T-helper 2 cell (primary cell): ENCODE measurements around the gene SOHLH2.

Experiments
- DNase-seq, 5 experiments: peaks; one replicate each; pipeline versions ENCODE4 v3.0.0 to v3.0.0-alpha.2; 2012 to 2022

The SOHLH2 gene

DNA sequence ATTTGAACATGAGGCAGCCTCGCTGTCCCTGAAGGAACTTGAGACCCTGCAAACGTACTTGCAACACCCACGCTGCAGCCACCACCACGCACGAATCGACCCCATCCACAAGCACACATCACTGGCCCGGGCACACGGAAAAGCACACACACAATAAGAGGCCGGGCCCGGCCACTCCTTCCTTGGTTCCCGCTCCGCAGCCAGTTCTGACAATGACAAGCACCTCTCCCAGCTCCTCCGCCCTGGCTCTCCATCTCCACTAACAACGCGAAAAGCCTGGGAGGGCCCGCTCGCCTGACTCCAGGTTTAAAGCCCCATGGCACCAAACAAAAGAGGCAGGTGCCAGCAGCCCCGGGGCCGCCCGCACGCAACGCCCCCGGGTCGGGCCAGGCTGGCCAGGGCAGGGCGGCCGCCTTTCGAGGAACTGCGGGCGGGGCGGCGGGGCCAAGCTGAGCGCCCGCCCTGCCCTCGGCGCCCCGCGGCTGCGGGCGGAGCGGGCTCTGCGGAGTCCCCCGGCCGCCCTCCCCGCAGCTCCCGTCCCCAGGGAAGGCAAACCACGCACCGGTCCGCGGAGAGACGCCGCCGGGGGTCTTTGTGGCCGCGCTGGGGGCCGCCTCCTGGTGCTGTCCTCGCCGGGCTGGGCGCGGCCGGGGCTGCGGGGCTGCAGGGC is 83.7 kb downstream of the SOHLH2 start:
- no peak for DNase-seq

DNA sequence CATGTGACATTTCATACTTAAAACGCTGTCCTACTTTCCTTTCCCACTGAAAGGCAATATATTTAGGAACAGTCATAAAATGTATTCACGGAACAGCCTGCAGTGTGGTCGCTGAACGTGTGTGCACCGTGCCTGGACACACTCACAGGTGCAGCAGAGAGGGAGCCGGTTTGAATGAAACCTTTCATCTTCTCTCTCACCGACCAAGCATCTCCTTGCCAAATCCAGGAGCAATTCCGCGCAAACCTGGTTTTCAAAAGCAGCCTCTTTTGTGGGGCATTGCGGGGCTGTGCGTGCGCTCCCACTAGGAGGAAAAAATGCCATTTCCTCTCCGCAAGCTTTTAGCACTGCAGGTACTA is 84.2 kb downstream of the SOHLH2 start:
- DNase-seq = no peak

DNA sequence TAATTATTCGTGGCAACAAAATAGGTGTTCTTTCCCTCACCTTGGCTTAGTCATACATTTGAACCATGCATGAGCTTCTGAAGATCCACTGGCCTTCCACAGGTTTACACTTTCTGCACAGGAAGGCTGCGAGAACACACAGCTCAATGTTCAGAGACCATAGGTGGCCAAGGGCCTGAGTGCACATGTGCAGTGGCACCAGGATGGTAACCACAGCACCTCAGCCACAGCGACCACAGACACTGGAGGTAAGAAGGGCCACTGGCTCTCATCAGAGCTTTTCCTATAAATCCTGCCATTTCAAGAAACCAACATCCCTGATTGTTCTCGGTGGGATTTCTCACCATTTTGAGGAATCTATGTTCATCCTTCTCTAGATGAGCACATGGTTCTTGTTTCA is 84.8 kb downstream of the SOHLH2 start:
- DNase-seq = no peak

DNA sequence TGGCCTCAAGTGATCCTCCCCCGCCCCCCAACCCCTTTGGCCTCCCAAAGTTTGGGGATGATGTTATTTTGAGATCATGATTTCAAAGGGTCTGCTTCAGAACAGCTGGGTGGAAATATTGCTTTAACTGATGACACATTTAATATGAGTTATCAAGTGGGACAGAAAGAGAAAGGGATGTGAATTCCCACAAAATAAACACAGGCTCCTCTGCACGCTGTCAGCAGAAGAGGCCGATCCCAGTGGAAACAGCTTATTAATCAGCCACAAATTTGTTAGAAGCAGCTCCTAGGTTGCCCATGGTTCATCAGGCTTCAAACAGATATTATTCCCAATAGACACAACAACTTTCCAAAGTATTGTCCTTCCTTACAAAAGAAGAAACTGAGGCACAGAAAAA is 87.9 kb downstream of the SOHLH2 start:
- no peak for DNase-seq

DNA sequence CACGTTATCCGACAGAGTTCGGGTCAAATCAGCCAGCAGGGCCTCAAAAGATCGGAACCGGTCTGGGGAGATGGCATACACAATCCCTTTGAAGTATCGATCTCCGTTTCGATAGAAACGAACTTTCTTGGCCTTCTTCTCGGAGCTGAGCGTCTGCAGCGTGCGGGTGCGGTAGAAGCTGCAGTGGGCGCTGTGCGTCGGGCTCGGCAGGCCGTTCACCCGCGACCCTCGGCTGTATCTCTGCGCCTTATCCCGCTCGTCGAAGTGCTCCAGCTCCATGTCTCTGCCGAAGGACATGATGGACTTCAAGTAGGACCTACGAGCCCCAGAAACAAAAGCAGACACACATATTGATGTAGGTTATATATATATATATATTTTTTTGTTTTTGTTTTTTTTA is 88.5 kb downstream of the SOHLH2 start:
- DNase-seq = no peak

DNA sequence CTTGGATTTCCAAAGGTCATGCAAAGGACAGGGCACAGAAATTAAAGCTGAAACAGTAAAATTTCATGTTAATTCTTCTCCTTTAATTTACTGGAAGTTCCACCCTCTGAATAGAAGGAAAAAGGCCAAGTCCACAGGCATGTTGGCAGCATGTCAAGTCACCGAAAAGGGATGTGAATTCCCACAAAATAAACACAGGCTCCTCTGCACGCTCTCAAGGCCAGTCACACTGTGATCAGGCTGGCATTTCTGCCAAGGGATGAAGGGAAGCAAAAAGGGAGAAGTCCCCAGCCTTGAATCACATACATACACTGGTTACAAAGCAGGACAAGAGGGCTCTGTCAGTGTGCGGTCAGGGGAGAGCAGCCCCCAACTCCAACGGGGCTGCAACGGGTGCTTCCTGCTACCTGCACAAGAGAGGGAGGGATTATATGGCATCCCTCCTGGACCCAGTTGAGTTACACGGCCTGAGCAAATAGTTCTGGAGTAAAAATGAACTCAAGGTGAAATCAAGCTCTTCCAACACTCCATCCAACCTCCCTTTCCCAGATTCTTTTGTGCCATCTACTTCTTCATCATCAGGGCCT is 90.0 kb downstream of the SOHLH2 start:
- no peak for DNase-seq
